Esophagus squamous epithelium (tissue), 4 donors: ENCODE results near the gene S100A3.
A peak's percentile ranks its signal among the peaks of the same experiment; 100 is the strongest.

Experiments
- CTCF ChIP-seq, 6 experiments: fragments of 450-650 bp in 4 of 6; fragments of 200-600 bp in 2 of 6; sonication (generic) in 2 of 6; IDR thresholded peaks; one replicate each; pipeline ENCODE4 v1.5.1; 2016 to 2019; ENCODE audit warnings: antibody characterized with exemption in 6 of 6, mild to moderate bottlenecking in 4 of 6, moderate library complexity in 4 of 6
- POLR2A ChIP-seq, 4 donors: fragments of 450-650 bp; IDR thresholded peaks; one replicate each; pipeline ENCODE4 v1.6.1; 2017; ENCODE audit warnings: antibody characterized with exemption in 4 of 4, mild to moderate bottlenecking in 4 of 4, moderate library complexity in 3 of 4

DNA sequence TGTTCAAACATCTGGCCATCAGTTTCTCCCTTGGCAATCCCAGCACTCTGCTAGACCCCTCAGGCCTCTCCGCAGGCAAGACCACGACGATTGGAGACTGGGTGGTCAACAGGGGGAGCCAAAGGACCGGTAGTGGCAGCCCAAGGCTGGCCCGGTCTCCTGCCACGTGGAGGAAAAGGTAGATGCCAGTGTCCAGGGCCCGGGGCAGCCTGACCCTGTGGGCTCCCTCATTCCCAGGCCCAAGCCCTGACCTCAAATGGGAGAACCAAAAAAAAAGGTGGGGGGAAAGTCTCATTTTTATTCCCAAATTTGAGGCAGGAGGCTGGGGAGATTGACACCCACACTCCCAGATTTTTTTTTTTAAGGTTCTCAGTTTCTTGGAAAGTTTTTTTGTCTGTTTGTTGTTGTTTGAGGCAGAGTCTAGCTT, 38.1 kb downstream of the S100A3 start:
- TF ChIP-seq CTCF (IDR thresholded peaks at IDR 0.05) (peak; percentile 74 to 94 (median 88)), POLR2A (IDR thresholded peaks at IDR 0.05) (no peak)
